SU-DHL-6 (cell line): ENCODE results near the gene C1orf198.

ENCODE experiments used
- H2AFZ ChIP-seq: fragments of 200-600 bp; sonication (generic); 2 replicates; pipeline ENCODE4 v1.6.1; 2014; ENCODE audit warnings: low read depth, mild to moderate bottlenecking, moderate library complexity, mixed read lengths, antibody characterized with exemption, low read length; ENCODE audit not compliant: severe bottlenecking
- H3F3A ChIP-seq: fragments of 200-600 bp; shearing (Covaris generic); 2 replicates; pipeline ENCODE4 v1.6.0; 2016; ENCODE audit warnings: antibody characterized with exemption, mild to moderate bottlenecking; ENCODE audit not compliant: insufficient read depth
- H3K27ac ChIP-seq: fragments of 200-600 bp; sonication (generic); 2 replicates; pipeline ENCODE4 v1.5.1; 2016; ENCODE audit warnings: low read depth, mild to moderate bottlenecking, low read length, moderate library complexity, mixed read lengths
- H3K27me3 ChIP-seq: fragments of 200-600 bp; sonication (generic), shearing (Covaris generic); 2 replicates; pipeline ENCODE4 v1.6.0; 2014; ENCODE audit warnings: mild to moderate bottlenecking, low read length
- H3K36me3 ChIP-seq: fragments of 200-600 bp; sonication (generic); 2 replicates; pipeline ENCODE4 v1.6.1; 2014; ENCODE audit warnings: mild to moderate bottlenecking, low read length, mixed read lengths
- H3K4me2 ChIP-seq: fragments of 300-600, 200-600 bp; shearing (Covaris generic), sonication (generic); 2 replicates; pipeline ENCODE4 v1.6.0; 2014; ENCODE audit warnings: low read length, low read depth, mild to moderate bottlenecking; ENCODE audit not compliant: poor library complexity, severe bottlenecking
- H3K4me3 ChIP-seq: fragments of 200-600 bp; sonication (generic); 2 replicates; pipeline ENCODE4 v1.5.1; 2014; ENCODE audit warnings: antibody characterized with exemption, low read length, mild to moderate bottlenecking, mixed read lengths; ENCODE audit not compliant: insufficient read depth, poor library complexity, severe bottlenecking
- H3K79me2 ChIP-seq: fragments of 200-600 bp; sonication (generic); 2 replicates; pipeline ENCODE4 v1.6.1; 2014; ENCODE audit warnings: mild to moderate bottlenecking, low read length, moderate library complexity; ENCODE audit not compliant: insufficient read depth
- H3K9ac ChIP-seq: fragments of 200-600 bp; sonication (generic); 2 replicates; pipeline ENCODE4 v1.7.0; 2014; ENCODE audit warnings: mild to moderate bottlenecking, low read length
- H3K9me2 ChIP-seq: fragments of 200-600 bp; sonication (generic); replicated peaks from 2 replicates; pipeline ENCODE4 v1.6.1; 2014; ENCODE audit warnings: low read length; ENCODE audit not compliant: insufficient read depth
- H3K9me3 ChIP-seq: fragments of 200-600 bp; sonication (generic); 2 replicates; pipeline ENCODE4 v1.6.1; 2014; ENCODE audit warnings: low read length, mixed read lengths; ENCODE audit not compliant: insufficient read depth
- H4K20me1 ChIP-seq: fragments of 200-600 bp; sonication (generic); 2 replicates; pipeline ENCODE4 v1.6.1; 2014; ENCODE audit warnings: low read depth, mild to moderate bottlenecking, antibody characterized with exemption, low read length, moderate library complexity, mixed read lengths
- EZH2phosphoT487 ChIP-seq: fragments of 200-600 bp; sonication (generic), shearing (Covaris generic); conservative IDR thresholded peaks from 2 replicates; pipeline ENCODE4 v1.6.1; 2018; ENCODE audit warnings: mild to moderate bottlenecking, antibody characterized with exemption, low read length, moderate library complexity, mixed read lengths
- TF ChIP-seq, protein P1 (sequence below): fragments of 200-600 bp; sonication (generic); IDR thresholded peaks from one replicate; pipeline ENCODE4 v1.5.1; 2017; ENCODE audit warnings: antibody characterized with exemption, mild to moderate bottlenecking, low read length, moderate library complexity; ENCODE audit not compliant: insufficient read depth, poor library complexity, severe bottlenecking

The C1orf198 gene

DNA sequence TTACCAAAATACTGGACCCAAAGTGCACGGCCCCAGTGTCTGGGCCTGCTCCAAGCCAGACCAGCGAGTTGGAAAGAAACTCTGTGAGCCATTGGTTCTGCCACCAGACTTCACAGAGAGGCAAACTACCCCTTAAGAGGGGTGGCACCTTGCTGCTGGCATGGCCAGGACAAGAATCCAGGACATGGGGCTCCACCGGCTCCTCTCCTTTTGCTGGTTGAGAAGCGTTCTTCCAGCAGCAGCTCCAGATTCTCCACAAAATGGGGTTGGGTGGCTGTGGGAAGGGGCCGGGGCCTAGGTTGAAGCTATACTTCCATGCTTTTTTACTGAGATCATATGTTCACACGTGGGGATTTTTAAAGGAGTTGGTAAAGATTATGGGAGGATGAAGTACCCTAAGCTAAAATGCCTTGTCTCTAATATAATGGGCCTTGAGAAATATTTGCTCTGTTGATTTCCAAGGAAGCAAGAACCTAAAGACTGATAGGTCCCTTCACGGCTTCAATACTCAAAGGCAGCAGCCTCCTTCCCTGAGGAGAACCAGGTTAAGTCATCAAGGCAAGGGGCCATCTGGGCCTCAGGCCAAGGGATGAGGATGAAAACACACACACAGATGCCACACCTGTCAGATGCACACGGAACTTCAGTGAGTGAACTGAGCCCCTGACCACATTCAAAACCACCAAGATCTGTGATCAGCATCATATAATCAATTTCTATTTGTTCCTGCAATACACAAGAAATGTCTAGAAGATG is 3.1 kb downstream of the C1orf198 start:
- Histone ChIP-seq H3K27me3 (no peaks in the 10 kb centered on the region), H3K9me3 (no peaks in the 10 kb centered on the region), H3K36me3 (no peaks in the 10 kb centered on the region), H3K9me2 (no peaks in the 10 kb centered on the region), H3K4me3 (no peak overlapping the region), H3K79me2 (no peaks in the 10 kb centered on the region), H4K20me1 (no peaks in the 10 kb centered on the region), H3K4me2 (no peak overlapping the region), H3K9ac (no peak overlapping the region), H3K27ac (no peak overlapping the region), H2AFZ (no peak overlapping the region), H3F3A (no peaks in the 10 kb centered on the region)
- TF ChIP-seq, protein P1, sequence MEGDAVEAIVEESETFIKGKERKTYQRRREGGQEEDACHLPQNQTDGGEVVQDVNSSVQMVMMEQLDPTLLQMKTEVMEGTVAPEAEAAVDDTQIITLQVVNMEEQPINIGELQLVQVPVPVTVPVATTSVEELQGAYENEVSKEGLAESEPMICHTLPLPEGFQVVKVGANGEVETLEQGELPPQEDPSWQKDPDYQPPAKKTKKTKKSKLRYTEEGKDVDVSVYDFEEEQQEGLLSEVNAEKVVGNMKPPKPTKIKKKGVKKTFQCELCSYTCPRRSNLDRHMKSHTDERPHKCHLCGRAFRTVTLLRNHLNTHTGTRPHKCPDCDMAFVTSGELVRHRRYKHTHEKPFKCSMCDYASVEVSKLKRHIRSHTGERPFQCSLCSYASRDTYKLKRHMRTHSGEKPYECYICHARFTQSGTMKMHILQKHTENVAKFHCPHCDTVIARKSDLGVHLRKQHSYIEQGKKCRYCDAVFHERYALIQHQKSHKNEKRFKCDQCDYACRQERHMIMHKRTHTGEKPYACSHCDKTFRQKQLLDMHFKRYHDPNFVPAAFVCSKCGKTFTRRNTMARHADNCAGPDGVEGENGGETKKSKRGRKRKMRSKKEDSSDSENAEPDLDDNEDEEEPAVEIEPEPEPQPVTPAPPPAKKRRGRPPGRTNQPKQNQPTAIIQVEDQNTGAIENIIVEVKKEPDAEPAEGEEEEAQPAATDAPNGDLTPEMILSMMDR: no peak
- TF ChIP-seq EZH2phosphoT487: no peak

DNA sequence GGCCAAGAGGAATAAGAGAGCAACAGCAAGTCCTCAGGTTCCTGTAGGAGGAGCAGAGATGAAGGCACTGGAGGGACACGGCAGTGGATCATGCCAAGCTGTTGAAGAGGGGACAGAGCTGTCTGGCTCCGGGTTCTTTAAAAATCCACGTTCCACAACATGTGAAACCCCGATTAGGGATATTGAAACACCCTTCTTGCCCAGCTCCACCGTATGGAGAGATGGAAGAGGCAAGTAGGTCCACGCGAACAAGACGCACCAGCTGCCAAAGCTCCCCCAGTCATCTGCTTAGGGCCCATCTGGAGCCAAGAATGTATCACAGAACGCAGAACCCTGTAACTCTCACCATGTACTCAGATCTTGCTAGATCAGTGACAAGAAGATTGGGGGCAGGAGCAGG is 3.9 kb downstream of the C1orf198 start:
- Histone ChIP-seq H4K20me1 (no peaks in the 10 kb centered on the region), H3K27ac (no peak overlapping the region), H3K4me2 (no peak overlapping the region), H2AFZ (no peak overlapping the region), H3K9ac (no peak overlapping the region), H3F3A (no peaks in the 10 kb centered on the region), H3K9me2 (no peaks in the 10 kb centered on the region), H3K4me3 (no peak overlapping the region), H3K79me2 (no peaks in the 10 kb centered on the region), H3K36me3 (no peaks in the 10 kb centered on the region), H3K9me3 (no peaks in the 10 kb centered on the region), H3K27me3 (no peaks in the 10 kb centered on the region)
- TF ChIP-seq EZH2phosphoT487: no peak
- TF ChIP-seq, protein P1: no peak

DNA sequence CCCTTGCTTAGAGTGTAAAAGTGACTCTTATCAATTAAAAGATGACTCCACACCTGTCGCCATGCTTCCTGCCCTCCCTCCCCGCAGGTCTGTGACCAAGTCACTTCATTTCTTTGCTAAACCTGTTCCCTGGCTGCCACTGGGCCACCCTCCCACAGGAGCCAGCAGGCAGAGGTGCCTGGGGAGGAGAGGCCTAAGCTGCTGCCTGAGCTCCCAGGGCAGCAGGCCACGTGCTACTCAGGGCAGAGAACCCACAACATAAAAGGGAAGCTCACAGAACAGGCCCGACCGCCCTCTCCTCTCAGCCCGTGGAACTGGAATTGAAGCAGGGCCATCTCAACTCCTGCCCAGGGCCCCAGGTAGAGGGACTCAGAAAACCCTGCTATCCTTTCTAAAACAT is 4.9 kb downstream of the C1orf198 start:
- Histone ChIP-seq H3K79me2 (no peaks in the 10 kb centered on the region), H3K27me3 (no peaks in the 10 kb centered on the region), H3F3A (no peaks in the 10 kb centered on the region), H3K9ac (no peak overlapping the region), H3K4me3 (no peak overlapping the region), H2AFZ (no peak overlapping the region), H3K36me3 (no peaks in the 10 kb centered on the region), H3K4me2 (no peak overlapping the region), H3K27ac (no peak overlapping the region), H3K9me2 (no peaks in the 10 kb centered on the region), H4K20me1 (no peaks in the 10 kb centered on the region), H3K9me3 (no peaks in the 10 kb centered on the region)
- no peak for TF ChIP-seq EZH2phosphoT487
- TF ChIP-seq, protein P1: no peak
